ENCODE measurements around the gene DPH2.

Gene DPH2

GRCh38 chr1:43963006-43963405 is 6.8 kb upstream of the DPH2 start:
- Mint-ChIP-seq H3K27me3 (no peaks in the 10 kb centered on the region), H3K27ac (ENCODE audit: low read depth) (no peak overlapping the region), H3K9me3 (no peaks in the 10 kb centered on the region), H3K36me3 (ENCODE audit: insufficient read depth) (peaks cover 6% of the 10 kb centered on the region), H3K4me1 (no peaks in the 10 kb centered on the region), H3K4me3 (no peak overlapping the region)
- DNase-seq (ENCODE audit: low spot score in 2 of 2) (no peak), ATAC-seq (replicated peaks; ENCODE audit: extremely low read depth, poor library complexity, severe bottlenecking) (no peak)

GRCh38 chr1:43963890-43964289 is 5.9 kb upstream of the DPH2 start:
- H3K36me3 Mint-ChIP-seq (ENCODE audit: insufficient read depth) = peaks cover 6% of the 10 kb centered on the region
- DNase-seq (ENCODE audit: low spot score in 2 of 2) = no peak
- no peaks in the 10 kb centered on the region for H3K27me3 Mint-ChIP-seq
- no peaks in the 10 kb centered on the region for H3K9me3 Mint-ChIP-seq
- no peak overlapping the region for H3K4me3 Mint-ChIP-seq
- no peak overlapping the region for H3K27ac Mint-ChIP-seq (ENCODE audit: low read depth)
- ATAC-seq (replicated peaks; ENCODE audit: extremely low read depth, poor library complexity, severe bottlenecking) = no peak
- no peaks in the 10 kb centered on the region for H3K4me1 Mint-ChIP-seq

GRCh38 chr1:43965316-43965715 is 4.5 kb upstream of the DPH2 start:
- peaks cover 5% of the 10 kb centered on the region for H3K36me3 Mint-ChIP-seq (ENCODE audit: insufficient read depth)
- H3K27ac Mint-ChIP-seq (ENCODE audit: low read depth) = no peak overlapping the region
- DNase-seq (ENCODE audit: low spot score in 2 of 2) (no peak), ATAC-seq (replicated peaks; ENCODE audit: extremely low read depth, poor library complexity, severe bottlenecking) (no peak)
- no peaks in the 10 kb centered on the region for H3K27me3 Mint-ChIP-seq
- peaks cover 11% of the 10 kb centered on the region for H3K4me1 Mint-ChIP-seq
- no peak overlapping the region for H3K4me3 Mint-ChIP-seq
- H3K9me3 Mint-ChIP-seq = no peaks in the 10 kb centered on the region

- ATAC-seq (replicated peaks; ENCODE audit: extremely low read depth, poor library complexity, severe bottlenecking) (no peak), DNase-seq (ENCODE audit: low spot score in 2 of 2) (no peak)
- H3K27me3 Mint-ChIP-seq = no peaks in the 10 kb centered on the region
- H3K4me1 Mint-ChIP-seq = peaks cover 22% of the 10 kb centered on the region
- H3K9me3 Mint-ChIP-seq = no peaks in the 10 kb centered on the region
- no peak overlapping the region for H3K27ac Mint-ChIP-seq (ENCODE audit: low read depth)
- H3K4me3 Mint-ChIP-seq = no peak overlapping the region
- H3K36me3 Mint-ChIP-seq (ENCODE audit: insufficient read depth) = peaks cover 5% of the 10 kb centered on the region
Measured at GRCh38 chr1:43968348-43968948, 1.4 kb upstream of the DPH2 start.

GRCh38 chr1:43969416-43969745 is 429 bp upstream of the DPH2 start:
- Mint-ChIP-seq H3K4me1 (peaks cover 31% of the 10 kb centered on the region), H3K4me3 (peak overlapping the region; percentile 80), H3K36me3 (ENCODE audit: insufficient read depth) (peaks cover 7% of the 10 kb centered on the region), H3K27ac (ENCODE audit: low read depth) (peak overlapping the region; percentile 39), H3K9me3 (no peaks in the 10 kb centered on the region), H3K27me3 (no peaks in the 10 kb centered on the region)
- ATAC-seq (replicated peaks; ENCODE audit: extremely low read depth, poor library complexity, severe bottlenecking) = no peak
- DNase-seq (ENCODE audit: low spot score in 2 of 2) = no peak

- Mint-ChIP-seq H3K4me3 (peak overlapping the region; percentile 80), H3K4me1 (peaks cover 32% of the 10 kb centered on the region), H3K9me3 (no peaks in the 10 kb centered on the region), H3K36me3 (ENCODE audit: insufficient read depth) (peaks cover 7% of the 10 kb centered on the region), H3K27me3 (no peaks in the 10 kb centered on the region), H3K27ac (ENCODE audit: low read depth) (peak overlapping the region; percentile 27)
- DNase-seq (ENCODE audit: low spot score in 2 of 2) = no peak
- no peak for ATAC-seq (replicated peaks; ENCODE audit: extremely low read depth, poor library complexity, severe bottlenecking)
Measured at GRCh38 chr1:43970502-43970901, 692 bp downstream of the DPH2 start.

GRCh38 chr1:43970911-43971310 is 1.1 kb downstream of the DPH2 start:
- ATAC-seq (replicated peaks; ENCODE audit: extremely low read depth, poor library complexity, severe bottlenecking) (no peak), DNase-seq (ENCODE audit: low spot score in 2 of 2) (no peak)
- no peaks in the 10 kb centered on the region for H3K9me3 Mint-ChIP-seq
- H3K27ac Mint-ChIP-seq (ENCODE audit: low read depth) = no peak overlapping the region
- H3K36me3 Mint-ChIP-seq (ENCODE audit: insufficient read depth) = peaks cover 7% of the 10 kb centered on the region
- H3K4me1 Mint-ChIP-seq = peaks cover 32% of the 10 kb centered on the region
- peak overlapping the region; percentile 80 for H3K4me3 Mint-ChIP-seq
- no peaks in the 10 kb centered on the region for H3K27me3 Mint-ChIP-seq

- peaks cover 35% of the 10 kb centered on the region for H3K4me1 Mint-ChIP-seq
- no peak overlapping the region for H3K27ac Mint-ChIP-seq (ENCODE audit: low read depth)
- peaks cover 7% of the 10 kb centered on the region for H3K36me3 Mint-ChIP-seq (ENCODE audit: insufficient read depth)
- H3K4me3 Mint-ChIP-seq = peak overlapping the region; percentile 80
- ATAC-seq (replicated peaks; ENCODE audit: extremely low read depth, poor library complexity, severe bottlenecking) (no peak), DNase-seq (ENCODE audit: low spot score in 2 of 2) (no peak)
- no peaks in the 10 kb centered on the region for H3K27me3 Mint-ChIP-seq
- H3K9me3 Mint-ChIP-seq = no peaks in the 10 kb centered on the region
Measured at GRCh38 chr1:43971336-43971980, 1.6 kb downstream of the DPH2 start.

- H3K4me3 Mint-ChIP-seq = peak overlapping the region; percentile 89
- ATAC-seq (replicated peaks; ENCODE audit: extremely low read depth, poor library complexity, severe bottlenecking) (no peak), DNase-seq (ENCODE audit: low spot score in 2 of 2) (no peak)
- H3K27me3 Mint-ChIP-seq = no peaks in the 10 kb centered on the region
- H3K4me1 Mint-ChIP-seq = peaks cover 52% of the 10 kb centered on the region
- H3K27ac Mint-ChIP-seq (ENCODE audit: low read depth) = peak overlapping the region; percentile 88
- no peaks in the 10 kb centered on the region for H3K9me3 Mint-ChIP-seq
- peaks cover 15% of the 10 kb centered on the region for H3K36me3 Mint-ChIP-seq (ENCODE audit: insufficient read depth)
Measured at GRCh38 chr1:43973981-43974442, 4.2 kb downstream of the DPH2 start.

GRCh38 chr1:43974443-43975248 is 4.8 kb downstream of the DPH2 start, which contains the start of gene ATP6V0B:
TSS of gene ATP6V0B (plus strand) at chr1:43974960. CDS start at chr1:43975041, 81 bp downstream.
- Mint-ChIP-seq H3K36me3 (ENCODE audit: insufficient read depth) (peaks cover 15% of the 10 kb centered on the region), H3K4me3 (peak within 1 kb of the TSS; percentile 89), H3K27ac (ENCODE audit: low read depth) (peak within 1 kb of the TSS; percentile 88), H3K27me3 (no peaks in the 10 kb centered on the region), H3K4me1 (peaks cover 48% of the 10 kb centered on the region), H3K9me3 (no peaks in the 10 kb centered on the region)
- peak; percentile 78 for ATAC-seq (replicated peaks; ENCODE audit: extremely low read depth, poor library complexity, severe bottlenecking)
- DNase-seq (ENCODE audit: low spot score in 2 of 2) = peak; percentile 84 to 86

GRCh38 chr1:43975249-43975961 is 5.6 kb downstream of the DPH2 start:
- Mint-ChIP-seq H3K9me3 (no peaks in the 10 kb centered on the region), H3K27me3 (no peaks in the 10 kb centered on the region), H3K4me3 (peak overlapping the region; percentile 89), H3K36me3 (ENCODE audit: insufficient read depth) (peaks cover 14% of the 10 kb centered on the region), H3K4me1 (peaks cover 41% of the 10 kb centered on the region), H3K27ac (ENCODE audit: low read depth) (peak overlapping the region; percentile 88)
- ATAC-seq (replicated peaks; ENCODE audit: extremely low read depth, poor library complexity, severe bottlenecking) = peak; percentile 4
- no peak for DNase-seq (ENCODE audit: low spot score in 2 of 2)

- peaks cover 42% of the 10 kb centered on the region for H3K4me1 Mint-ChIP-seq
- DNase-seq (ENCODE audit: low spot score in 2 of 2) (no peak), ATAC-seq (replicated peaks; ENCODE audit: extremely low read depth, poor library complexity, severe bottlenecking) (no peak)
- peaks cover 14% of the 10 kb centered on the region for H3K36me3 Mint-ChIP-seq (ENCODE audit: insufficient read depth)
- H3K4me3 Mint-ChIP-seq = peak overlapping the region; percentile 89
- no peaks in the 10 kb centered on the region for H3K9me3 Mint-ChIP-seq
- H3K27ac Mint-ChIP-seq (ENCODE audit: low read depth) = peak overlapping the region; percentile 88
- no peaks in the 10 kb centered on the region for H3K27me3 Mint-ChIP-seq
Measured at GRCh38 chr1:43976045-43976444, 6.2 kb downstream of the DPH2 start.
